GM19467 (cell line): ENCODE measurements around the gene XRCC4.
"Not testable (repeated sequence)": the region's sequence is repeated elsewhere in the genome, so short reads cannot be mapped to it uniquely, and the experiment has no call there.

Experiments
- ATAC-seq: cut with Tn5 transposase; IDR thresholded peaks from one replicate; pipeline ENCODE4 v1.9.1; 2021; ENCODE audit warnings: mild to moderate bottlenecking, moderate library complexity; ENCODE audit not compliant: unreplicated experiment

Gene XRCC4

DNA sequence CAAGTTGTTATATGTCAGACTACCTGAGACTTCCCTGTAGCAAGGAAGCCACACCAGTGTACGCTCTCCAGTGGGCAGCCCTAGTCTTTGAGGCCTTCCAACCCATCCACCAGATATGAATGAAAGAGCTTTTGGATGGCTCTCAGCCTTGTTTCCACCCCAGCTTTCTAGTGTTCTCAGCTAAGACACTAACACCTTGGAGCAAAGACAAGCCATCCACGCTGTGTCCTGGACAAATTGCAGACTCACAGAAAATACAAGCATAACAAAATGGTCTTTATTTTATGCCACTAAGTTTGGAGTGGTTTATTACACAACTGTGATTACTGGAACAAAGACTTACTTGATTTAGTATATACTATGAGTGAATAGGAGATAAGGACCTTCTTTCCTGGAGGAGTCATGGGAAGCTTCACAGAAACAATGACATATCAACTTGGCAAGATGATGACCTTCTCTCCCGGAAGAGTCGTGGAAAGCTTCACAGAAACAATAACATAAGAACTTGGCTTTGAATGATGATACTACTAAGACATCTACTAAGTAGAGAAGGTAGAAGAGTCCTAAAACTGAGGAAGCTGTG lies 260.2 kb downstream of the XRCC4 start:
- ATAC-seq, result no peak

DNA sequence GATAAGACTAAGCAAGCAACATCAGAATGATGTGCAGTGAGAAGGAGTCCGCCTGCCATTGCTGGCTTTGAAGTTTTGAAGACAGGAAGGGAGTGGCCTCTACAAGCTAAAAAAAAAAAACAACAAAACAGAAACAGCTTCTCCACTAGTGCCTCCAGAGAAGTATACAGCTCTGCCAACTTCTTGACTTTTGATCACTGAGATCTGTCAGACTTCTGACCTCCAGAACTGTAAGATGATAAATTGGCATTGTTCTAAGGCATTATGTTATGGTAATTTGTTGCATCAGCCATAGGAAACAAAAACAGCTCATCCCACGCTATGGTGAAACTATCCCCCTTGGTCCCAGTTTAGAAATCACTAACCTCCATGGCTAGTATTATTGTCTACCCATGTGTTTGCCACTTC lies 263.2 kb downstream of the XRCC4 start:
- ATAC-seq, result no peak

DNA sequence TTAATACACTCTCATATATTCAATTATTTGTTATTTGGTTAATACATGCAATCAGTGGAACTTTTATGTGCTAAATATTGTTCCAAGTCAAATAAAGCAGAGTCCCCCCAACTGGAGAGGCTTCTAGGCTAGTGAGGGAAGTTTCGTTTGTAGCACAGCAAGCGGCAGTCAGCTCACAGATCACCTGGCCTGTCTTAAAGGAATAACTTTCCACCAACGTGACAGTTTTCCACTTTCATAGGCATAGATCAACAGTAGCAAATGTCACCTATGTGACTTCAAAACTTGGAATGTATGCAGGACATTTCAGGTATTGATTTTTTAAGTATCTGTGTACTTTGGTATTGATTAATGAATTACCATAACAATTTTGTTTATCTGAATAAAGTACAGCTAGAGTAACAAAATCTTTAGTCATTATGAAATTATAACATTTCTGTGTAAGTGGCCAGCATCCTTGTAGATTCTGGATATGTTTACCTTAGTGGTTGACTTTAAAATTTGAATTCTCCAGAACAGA lies 264.5 kb downstream of the XRCC4 start:
- ATAC-seq, result no peak

DNA sequence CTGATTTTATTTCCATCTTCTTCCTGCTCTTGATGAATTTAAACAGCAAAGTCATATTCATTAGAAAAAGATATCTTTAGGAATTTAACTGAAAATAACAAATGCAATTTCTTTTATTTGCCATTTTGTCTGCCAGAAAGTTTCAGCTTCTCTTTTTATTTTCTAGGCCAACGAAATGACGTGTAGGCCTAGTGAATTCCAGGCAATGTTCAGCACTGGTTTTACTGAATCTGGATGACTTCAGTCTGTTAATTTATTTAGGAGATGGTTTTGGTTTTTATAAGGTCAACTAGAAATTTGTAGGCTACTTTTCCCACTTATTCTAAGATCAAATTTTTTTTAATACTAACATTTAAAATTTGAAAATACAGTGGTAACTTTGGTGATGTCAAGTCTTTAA lies 265.1 kb downstream of the XRCC4 start:
- no peak for ATAC-seq

DNA sequence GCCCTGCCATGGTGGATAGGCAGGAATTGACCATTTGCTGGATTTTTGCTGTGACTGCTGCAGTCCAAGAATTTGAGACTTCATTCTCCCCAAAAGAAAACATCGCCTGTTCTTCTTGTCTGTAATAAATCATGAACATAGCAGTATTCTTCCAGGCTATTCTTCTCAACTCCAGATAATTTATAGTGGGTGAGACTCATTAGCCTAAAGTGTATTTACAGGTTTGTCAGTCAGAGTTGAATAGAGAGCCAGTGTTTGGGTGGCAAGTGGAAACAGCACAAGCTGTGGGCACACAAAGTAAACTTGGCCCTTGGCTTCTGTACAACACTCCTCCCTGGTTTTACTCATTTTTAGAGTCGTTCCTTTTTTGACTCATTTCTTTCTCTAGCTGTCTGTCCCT lies 266.0 kb downstream of the XRCC4 start:
- ATAC-seq, result no peak

DNA sequence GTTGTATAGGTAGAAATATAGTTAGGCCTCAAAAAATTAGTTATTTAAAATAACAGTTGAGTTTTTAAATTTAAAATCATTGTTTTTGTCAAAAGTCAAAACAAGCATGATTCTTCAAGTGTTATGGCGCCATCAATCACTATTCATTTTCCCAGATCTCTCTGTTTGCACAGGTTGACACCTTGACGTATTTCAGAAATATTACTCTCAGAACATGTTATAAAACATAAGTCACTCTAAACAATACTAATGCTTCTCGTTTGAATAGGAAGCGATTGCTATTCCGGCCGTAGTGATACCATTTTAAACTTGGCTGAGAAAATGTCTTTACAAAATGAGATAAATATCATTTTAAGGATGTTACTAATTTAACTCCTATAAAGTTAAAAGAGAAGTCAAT lies 268.1 kb downstream of the XRCC4 start:
- no peak for ATAC-seq

DNA sequence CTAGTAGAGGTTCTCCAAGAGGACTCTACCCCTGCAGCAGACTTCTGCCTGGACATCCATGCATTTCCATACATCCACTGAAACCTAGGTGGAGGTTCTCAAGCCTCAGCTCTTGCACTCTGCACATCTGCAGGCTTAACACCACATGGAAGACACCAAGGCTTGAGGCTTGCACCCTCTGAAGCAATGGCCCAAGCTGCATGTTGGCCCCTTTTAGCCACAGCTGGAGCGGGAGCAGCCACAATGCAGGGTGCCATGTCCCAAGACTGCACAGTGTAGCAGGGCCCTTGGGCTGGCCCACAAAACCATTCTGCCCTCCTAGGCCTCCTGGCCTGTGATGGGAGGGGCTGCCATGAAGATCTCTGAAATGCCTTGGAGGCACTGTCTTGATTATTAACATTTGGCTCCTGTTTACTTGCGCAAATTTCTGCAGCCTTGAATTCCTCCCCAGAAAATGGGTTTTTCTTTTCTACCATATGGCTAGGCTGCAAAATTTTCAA lies 271.0 kb downstream of the XRCC4 start:
- no peak for ATAC-seq

DNA sequence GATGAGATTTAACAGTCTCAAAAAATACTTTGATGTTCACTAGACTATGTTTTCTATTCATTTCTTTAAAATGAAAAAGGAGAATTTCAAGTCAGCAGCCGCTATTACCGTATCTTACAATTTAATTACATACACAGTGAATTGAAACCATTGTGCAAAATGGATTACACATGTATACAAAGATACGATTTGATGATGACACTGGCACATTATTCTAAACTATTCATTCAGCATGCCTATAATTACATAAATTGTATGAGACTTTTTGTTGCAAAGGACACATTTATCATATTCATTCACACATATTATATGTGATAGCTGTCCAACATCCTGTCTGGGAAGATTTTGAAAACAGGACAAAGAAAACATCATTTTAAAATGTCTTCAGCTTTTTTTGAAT lies 275.9 kb downstream of the XRCC4 start:
- ATAC-seq, result no peak

DNA sequence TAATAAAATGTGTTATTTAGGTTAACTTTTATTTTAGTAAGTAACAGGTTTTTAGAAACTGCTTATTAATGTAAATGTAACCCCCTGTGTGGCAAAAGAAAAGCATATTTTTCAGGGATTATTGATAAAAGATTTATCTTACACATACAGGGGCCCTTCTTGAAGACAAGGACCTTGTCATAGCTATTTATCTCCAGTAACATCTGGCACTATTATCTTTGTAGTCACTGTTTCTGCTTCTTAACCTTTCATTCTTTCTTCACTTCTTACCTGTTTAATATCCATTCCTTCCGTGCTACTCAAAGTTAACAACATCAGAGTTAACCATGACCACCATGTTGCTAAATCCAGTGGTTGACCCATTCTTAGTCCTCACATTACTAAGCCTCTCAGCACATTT lies 276.4 kb downstream of the XRCC4 start:
- no peak for ATAC-seq

DNA sequence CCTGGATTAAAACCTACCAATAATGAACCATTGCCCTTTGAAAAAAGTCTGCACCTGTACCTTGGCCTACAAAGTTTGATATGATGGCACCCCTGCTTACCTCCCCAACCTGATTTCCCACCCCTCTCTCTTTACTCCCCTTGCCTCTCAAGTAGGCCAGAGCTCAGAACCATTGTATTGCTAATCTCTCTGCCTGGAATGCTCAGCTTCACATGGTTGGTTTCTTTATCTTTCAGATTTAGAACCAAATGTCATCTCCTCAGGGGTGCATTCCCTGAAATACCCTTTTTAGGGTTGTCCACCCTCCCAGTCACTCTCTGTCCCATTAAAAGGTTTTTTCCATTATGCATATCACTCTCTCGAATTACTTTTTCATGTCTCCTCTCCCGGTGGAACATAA lies 277.6 kb downstream of the XRCC4 start:
- no peak for ATAC-seq

DNA sequence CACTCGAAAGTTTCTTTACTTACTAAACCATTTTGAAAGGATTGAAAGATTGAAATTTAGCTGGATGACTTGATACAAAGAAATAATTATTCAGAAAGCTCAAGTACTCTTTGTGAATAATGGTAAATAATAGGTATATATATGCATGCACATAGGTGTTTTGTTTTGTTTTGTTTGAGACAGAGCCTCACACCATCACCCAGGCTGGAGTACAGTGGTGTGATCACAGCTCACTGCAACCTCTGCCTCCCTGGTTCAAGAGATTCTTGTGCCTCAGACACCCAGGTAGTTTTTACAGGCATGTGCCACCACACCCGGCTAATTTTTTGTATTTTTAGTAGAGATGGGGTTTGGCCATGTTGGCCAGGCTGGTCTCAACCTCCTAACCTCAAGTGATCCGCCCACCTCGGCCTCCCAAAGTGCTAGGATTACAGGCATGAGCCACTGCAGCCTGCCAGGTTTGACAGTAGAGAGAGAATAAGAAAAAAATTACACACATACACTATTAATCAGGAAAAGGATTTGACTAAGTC lies 278.2 kb downstream of the XRCC4 start:
- not testable (repeated sequence) for ATAC-seq

DNA sequence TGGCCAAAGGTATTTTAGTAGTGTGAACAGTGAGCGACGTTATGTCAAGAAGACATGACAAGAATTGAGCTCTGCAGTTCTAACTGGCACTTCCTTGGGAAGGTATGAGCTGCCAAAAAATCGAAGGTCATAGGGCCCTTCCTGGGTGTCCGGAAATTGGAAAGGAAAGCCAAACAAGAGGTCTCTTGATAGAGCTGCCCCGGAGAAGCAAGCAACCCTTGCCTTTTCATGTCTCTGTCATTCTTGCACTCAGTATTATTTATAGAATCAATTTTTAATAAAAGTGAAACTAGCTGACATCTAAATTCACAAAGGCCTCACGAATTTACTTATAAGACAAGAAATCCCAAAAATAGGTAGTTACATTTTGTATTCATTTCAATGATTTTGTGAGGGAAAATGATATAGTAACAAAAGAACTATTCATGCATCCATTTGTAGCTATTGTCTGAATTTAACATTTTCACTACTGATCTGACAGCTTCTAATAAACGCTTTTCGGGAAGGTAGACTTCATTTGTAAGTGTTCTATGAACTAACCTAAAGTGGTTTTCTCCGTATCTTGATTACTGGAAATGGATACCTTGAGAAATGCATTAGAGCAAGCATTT lies 280.4 kb downstream of the XRCC4 start:
- no peak for ATAC-seq

DNA sequence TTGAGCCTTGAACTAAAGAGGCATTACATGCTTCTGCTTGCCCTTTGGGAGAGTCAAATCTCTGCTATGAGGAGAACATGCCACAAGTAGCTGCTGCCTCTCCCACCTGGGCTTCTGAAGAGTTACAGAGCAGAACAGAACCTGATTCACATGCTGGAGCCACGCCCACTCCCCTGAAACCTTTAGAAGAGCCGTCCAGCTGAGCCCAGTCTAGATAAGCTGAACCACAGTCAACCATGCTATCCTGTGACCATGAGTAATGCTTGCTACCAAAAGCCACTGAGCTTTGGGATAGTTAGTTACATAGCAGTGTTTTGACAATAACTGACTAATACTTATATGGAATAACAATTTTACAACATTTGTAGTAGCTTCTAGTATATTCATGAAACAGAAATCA lies 283.2 kb downstream of the XRCC4 start:
- ATAC-seq, result no peak

DNA sequence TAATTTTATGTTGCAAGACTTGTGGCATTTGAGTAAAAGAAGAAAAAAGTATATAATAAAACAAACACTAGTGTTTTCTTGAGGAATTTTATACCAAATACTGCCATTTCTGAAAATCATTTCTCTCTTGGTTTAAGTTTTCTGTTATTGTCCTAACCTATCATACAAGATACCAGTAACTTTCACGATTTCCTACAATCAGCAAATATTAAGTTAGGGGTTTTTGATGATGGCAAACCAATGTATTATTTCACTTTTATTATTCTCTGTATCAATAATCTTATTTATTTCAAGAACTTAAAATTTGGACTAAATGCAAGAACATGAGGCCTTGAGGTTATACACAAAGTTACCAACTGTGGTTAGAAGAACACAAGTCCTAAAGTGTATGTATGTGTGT lies 285.2 kb downstream of the XRCC4 start:
- ATAC-seq, result no peak

DNA sequence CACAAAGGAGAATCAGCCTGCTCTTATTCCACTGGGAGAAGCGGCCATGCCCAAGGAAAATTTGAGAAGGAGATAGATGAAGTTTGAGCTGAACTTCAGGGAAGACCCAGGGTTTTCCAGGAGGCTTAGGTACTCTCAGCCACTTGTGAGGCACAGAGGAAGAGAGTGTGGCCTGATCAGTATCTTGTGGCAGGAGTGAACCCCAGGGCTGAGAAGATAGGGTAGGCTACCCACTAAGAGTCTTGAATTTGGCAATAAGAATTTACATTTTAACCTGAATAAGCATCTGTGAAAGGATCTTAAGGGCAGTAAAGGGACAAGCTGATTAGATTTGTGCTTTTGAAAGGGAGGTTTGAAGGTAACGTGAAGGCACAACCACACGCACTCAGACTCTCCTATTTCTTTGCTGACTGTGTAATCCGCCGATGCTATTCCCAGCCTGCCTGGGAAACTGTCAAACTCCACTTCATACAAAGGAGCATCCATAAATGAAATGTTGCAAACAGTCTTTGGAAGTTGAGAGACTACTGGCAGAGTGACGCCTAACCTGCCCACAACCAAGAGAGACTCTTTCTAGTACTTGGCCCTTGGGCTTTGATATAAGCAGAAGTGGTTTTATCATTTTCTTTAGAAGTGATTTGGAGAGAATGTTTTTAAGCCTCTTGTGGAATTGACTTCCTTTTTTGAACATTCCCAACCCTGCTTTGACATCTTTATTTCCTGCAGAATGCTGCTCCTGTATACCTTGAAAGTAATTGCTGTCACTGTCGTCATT lies 286.0 kb downstream of the XRCC4 start:
- ATAC-seq, result no peak

DNA sequence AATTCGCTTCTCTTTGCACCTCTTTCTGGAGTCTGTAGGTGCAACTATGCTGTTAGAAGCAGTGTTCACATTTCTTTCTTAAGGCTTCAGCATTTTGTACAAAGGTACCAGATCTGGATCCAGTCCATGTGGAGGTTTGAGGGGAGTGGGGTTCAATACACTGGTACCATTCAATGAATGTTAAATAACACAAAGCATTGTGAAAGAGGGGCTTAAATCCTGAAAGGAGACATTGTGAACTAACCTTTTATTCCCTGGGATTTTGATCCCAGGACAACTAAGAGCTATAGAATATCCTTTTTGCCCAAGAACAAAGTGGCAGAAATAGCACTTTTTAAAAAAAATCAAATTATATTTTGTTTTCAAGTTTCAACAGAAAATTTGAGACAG lies 286.5 kb downstream of the XRCC4 start:
- ATAC-seq, result no peak

DNA sequence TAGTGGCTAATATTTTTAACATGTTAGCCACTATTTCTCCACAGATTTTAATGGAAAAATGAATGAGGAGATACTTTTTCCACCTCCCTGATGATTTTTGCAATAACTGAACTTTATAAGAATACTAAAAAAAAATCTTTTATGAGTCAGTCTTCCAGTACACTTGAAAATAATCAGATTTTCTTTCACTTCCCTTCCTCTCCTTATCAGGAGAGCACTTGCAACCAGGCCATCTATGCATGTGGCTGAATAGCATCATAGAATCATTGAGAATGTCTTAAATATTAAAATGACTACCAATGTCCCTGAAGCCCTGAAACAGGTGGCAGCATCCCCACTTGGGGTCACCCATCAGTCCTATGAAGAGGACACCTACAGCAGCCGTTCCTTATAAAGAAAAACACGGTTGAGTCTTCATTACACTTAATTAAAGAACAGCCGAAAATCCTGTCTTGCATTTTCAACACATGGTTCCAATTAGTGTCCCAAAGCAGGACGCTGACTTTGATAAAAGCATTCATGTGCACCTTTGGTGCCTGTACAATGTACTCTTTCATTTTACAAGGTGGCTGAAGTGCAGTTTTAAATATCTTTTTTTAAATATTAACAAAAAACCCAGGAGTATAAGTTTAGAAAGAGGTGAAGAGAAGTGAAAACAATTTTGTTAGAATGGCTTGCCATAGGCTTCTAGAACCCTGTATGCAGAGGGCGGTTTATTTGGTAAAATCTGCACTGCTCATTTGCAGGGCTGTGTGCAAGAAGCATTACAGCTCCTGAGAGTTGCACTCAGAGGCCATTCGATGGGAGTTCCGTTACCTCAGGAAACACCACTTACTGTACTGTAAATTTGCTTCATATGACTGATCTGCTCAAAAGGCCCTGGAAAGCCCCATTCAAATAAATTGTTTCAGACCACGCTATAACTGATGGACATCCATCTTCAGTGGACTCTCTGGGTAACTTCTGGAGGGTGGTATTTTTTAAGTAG lies 287.3 kb downstream of the XRCC4 start:
- ATAC-seq, result peak; percentile 51

DNA sequence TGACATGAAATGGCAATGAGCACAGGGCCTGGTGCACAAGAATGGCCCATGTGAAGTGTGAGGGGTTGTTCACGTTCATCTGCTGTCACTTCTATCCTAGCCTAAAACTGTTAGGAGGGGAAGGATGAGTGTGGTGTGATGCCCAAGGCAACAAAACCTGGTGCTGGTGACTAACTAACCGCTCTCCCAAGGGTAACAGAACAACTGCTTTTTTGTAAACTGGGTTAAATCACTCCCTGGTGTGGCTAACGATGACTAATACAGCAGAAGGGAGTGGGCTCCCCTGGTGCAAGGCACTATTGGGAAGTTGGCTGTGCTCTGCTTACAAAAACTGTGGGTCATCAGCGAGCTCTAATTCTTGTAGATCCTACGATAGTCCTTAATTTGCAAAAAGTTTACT lies 291.0 kb downstream of the XRCC4 start:
- peak; percentile 39 for ATAC-seq

DNA sequence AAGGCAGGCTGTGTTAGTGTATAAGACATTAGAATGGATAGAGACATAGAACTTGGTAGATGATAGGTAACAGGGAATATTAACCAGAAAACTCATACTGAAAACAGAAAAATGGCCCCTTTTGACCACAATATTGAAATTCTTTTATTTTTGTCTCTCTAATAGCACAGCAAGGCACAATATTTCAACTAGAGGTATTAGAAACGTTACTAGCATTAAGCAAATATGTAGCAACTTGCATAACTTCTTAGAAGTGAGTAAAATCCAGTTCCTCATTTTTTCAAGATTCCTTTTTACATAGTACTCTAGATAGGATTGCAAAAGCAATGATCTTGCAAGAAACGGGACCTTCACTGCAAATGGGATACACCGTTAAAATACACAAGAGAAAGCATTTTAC lies 291.5 kb downstream of the XRCC4 start:
- peak; percentile 38 for ATAC-seq

DNA sequence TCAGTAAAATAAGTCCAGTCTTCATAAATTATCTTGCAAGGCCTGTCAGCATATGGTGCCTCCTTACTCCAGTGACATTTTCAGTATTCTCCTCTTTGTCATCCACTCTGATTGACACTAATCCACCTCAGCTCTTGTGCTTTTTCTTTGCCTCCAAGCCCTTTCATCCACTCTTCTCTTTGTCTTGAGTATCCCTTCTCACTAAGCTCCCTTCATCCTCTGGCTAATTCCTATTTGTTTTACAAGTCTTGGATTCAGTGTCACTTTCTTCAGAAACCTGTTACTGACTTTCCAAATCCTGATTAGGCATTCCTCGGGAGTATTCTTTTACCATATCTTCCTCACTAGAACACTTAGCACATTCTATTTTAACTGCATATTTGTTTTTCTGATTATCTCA lies 293.6 kb downstream of the XRCC4 start:
- ATAC-seq, result no peak

DNA sequence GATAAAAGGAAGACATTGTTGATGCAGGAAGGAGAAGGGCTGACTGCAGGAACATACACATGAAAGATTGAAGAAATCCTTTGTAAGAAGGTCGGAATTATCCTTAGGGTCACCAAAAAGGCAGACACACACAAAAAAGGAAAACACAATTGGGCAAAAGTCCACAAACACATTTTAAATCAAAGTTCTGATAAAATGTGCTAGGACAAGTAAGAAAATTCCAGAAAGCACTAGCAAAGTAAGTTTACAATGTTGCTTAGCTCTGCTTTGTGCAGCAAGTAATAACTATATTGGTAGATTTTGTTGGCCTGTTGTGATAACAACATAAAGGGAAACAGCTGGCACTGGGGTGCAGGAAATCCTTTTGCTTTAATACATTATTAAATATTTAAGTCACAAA lies 294.4 kb downstream of the XRCC4 start:
- no peak for ATAC-seq
